T1000 (cell line): ENCODE results near the gene RIMS3.
A peak's percentile ranks its signal among the peaks of the same experiment; 100 is the strongest.
"Not testable (repeated sequence)": the region's sequence is repeated elsewhere in the genome, so short reads cannot be mapped to it uniquely, and the experiment has no call there.

ENCODE experiments used
- DNase-seq: peaks from one replicate; lab custom pipeline; 2025; ENCODE audit warnings: mixed read lengths; lab: John Stamatoyannopoulos, UW

The RIMS3 gene

DNA sequence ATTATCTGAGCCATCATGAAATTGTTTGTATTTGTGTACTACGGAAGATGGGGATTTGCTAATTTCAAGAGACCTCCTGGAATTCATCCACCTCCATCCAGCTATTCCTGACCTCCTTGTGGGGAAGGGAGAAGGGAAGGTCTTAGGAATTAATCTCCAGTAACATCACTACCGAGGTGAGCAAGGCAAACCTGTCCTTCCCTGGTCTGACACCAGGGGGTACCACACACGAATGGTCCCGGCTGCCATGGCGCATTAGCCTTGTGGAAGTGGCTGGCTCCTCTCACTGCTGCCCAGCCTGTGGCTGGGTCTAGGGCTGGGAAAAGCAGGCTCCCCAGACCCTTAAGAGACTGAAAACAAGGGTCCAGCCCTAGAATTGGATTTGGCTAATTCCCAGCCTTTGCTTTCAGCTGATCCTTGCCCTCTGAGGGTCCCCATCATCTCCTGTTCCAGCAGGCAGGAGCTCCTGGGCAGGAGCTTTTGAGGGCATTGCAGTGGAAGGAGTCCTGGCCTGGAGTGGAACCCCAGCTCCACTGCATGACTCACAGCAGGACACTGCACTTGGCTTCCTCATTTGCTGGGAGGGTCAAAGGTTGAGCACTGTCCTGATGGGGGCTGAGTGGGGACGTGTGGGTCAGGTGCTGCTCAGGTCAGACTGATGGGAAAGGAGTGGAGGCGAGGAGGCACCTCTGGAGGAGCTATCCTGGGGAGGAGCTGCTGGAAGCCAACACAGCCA, 34.8 kb downstream of the RIMS3 start:
- DNase-seq: no peak

DNA sequence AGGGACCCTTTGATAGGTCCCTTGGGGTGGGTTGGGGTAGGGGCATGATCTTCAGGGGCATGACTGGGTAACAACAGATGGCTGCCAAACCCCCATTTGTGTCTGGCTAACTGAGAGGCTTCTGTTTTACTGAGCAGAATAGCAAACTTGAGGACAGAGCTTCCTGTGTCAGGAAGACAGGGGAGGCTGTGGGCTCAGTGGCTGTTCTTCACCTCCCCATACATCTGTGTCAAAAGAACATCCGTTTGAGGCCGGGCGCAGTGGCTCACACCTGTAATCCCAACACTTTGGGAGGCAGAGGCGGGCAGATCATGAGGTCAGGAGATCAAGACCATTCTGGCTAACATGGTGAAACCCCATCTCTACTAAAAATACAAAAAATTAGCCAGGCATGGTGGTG, 35.9 kb downstream of the RIMS3 start:
- not testable (repeated sequence) for DNase-seq

DNA sequence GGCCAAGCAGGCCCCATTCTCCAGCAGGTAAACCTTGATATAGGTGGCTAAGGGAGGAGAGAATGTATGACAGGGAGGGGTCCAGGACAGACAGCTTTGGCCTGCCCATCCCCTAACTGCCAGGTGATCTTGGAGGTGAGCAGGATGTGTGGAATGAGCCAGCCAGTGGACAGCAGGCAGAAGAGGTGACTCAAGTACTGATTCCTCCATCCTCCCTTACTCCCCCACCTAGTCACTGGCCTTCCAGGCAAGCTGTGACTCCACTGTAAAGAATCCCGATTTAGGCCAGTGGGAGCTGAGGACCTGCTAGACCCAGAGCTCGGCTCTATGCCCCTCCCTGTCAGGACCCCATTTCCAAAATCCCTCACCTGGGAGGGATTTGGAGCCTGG, 36.6 kb downstream of the RIMS3 start:
- no peak for DNase-seq

DNA sequence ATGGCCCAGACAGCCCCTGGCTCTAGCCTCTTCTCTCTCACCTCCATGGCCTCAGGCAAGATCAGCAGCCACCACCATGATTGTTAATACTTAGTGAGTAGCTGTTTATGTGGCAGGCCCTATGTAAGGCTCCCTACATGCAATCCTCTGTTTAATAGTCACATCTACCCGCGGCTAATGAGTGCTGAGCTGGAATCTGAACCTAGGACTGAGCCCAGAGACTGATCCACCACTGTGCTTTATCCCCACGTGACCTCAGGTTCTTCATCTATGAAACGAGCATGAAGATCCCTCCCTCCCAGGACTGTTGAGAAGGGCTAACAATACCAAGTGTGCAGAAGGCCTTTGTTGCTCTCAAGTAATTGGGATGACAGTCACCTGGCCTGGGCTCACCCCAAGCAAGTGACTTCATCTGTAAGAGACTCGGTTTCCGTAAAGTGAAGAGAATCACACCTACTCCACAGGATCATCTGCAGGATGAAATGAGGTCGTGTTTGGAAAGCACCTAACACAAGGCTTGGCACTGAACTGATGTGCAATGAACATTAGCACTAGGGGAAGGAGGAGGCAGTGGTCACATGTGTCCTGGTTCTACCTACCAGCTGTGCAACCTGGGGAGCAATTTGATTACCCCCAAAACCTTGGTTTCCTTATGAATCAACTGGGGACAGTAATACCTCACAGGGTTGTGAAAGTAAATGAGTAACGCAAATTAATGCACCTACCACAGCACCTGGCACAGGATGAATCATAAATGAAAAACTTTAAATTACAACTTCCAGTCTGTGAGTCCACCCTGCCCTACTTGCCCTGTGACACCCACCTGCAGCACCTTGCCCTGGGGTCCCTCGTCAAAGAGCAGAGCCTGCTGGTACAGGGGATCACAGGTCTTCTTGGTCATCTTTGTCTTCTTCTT, 37.2 kb downstream of the RIMS3 start:
- no peak for DNase-seq

DNA sequence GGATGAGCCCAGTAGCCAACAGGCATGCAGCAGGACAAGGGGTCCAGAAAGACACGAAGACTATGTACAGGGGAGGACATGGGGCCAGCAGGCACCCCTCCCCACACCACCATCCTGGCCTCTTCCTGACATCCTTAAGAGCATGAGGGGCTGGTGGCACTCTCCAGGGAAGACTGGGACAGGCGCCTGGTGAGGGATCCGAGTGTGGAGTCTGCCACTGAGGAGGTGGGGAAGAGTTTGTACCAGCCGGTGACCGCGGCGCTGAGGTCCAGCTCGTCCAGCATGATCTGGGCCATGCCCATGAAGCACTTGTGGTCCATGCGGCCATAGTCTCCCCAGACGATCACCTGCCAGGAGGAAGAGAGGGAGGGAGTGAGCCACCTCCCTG, 39.1 kb downstream of the RIMS3 start:
- no peak for DNase-seq

DNA sequence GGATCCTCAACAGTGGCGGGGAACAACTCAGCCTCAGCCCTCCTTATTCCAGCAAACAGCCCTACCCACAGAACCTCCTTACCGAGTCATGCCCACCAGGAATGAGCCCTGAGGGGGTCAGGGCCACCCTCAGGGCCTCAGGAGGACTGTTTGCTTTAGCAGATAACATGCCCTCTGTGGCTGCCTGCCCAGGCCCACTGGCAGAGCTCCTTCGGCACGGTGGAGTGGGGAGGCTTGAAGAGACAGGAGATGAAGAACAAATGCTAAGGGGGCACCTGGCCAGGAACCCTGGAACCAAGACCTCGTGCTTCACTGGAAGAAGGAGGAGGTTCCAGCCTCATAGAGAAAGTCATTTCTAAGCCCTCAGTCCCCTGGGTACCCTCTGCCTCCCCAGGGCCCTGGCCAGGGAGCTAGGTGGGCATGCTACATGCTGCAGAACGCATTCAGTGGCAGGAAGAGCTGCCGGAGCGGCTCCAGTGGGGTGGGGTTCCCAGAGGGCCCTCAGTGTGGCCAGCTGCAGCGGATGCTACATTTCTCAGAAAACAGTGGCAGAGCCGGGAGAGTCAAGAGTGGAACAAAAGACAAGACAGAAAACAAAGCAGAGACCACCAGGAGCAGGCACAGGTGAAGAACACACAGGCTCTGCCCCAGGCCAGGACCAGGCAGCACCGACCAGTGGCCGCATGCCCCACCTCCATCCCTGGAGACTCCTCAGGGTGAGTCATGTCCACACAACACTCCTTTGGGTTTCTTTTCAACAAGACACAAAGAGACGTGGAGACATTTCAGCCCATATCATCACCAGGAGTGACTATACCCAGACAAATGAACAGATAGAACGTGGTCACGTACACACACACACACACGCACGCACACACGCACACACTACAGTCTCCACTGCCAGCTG, 39.8 kb downstream of the RIMS3 start:
- no peak for DNase-seq

DNA sequence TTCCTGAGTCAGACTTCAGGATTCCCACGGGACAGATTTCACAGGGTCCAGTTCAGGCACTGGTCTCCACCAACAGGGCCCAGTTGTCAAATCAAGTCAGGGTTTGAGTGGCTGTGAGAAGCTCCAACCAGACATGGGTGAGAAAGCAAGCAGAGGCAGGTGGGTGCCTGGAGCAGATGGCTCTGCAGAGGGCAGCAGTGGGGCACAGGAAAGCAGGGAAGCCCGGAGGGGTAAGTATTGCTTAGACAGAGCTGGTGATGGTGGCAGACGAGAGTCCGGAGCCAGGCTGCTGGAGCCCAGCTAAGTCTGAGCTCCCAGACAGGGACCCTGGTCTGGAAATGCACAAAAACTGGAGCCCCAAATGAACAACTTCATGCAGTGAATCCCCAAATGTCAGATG, 40.4 kb downstream of the RIMS3 start:
- DNase-seq: no peak

DNA sequence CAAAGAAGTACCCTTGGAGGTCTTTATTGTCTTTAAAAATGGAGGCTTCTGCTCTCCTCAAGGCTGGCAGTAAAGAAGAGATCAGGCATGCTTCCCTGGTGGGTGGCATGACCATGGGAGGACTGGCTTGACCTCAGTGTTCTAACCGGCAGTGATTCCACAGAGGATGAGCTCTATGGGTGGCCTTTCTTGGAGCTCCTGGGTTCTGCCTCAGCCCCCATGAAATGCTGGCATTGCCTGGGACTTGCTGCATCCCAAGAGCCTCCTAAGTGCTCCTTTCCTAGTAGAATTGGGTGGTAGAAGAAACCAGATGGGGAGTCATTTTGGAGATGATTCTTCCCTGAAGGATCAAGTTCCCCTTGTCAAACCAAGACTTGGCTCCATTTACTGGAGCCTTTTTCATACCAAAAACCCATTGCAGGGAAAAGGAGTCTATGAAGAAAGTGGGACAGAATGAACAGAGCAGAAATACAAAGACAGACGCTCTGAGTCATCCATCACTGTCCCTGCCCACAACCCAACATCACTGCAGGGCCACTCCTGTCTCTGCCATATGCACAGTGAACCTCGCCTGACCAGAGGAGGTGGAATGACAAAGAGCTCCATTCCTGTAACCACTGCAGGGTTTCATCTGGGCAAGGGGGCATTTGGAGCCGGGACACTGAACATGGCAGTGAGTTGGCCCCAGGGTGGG, 42.4 kb downstream of the RIMS3 start:
- no peak for DNase-seq

DNA sequence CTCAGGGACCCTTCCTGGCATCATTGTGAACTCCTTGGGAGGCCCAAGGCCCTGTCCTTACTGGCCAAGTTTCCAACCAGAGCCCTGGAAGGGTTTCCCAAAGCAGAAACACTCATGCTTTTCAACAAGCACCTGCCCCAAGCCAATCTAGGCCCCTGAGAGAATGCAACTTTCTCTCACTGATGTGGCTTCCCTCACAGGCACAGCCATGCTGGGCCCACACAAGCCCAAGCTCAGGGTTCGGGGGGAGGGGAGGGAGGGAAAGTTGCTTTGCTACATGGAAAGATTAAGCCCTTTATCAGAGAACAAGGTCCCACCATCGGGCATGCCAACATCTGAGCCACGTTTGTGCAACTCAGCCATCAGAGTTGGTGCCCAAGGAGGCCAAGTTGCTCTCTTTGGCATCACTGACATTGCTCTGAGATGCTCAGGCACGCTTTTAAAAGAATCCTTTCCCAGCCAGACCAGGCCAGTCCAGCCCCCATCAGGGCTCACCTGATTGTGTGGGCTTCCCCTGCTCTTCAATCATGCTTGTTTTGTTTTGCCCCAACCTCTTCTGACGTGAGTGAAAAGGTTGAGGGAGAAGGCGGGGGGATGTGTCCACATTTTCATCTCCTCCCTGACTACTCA, 43.5 kb downstream of the RIMS3 start:
- DNase-seq: no peak

DNA sequence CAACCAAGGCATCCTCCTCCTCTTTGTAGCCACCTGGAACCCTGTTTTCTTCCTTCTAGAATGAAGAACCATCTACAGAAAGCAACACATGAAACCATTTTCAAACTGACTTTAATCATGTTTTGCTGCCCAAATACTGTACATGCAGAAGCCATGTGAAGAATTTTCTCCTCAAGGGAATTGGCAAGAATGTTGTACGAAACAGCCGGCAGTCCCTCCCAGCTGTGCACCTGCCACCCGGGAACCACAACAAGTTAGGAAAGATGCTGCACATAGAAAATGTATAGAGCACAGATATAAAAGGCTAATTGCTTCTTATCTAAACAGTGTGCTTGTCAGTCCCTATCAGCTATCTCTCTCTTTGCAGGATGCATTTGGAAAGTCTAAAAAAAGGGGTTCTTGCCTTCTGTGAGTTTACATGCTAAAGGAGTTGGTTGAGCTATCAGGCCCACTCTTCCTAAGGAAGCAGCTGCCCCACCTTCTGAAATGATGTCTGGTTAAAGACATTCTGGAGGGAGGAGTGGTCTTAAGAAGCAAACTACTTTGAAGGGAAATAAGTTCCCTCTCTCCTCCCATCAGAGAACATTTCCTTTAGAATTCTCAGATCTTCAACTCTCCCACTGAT, 44.8 kb downstream of the RIMS3 start:
- DNase-seq: no peak

DNA sequence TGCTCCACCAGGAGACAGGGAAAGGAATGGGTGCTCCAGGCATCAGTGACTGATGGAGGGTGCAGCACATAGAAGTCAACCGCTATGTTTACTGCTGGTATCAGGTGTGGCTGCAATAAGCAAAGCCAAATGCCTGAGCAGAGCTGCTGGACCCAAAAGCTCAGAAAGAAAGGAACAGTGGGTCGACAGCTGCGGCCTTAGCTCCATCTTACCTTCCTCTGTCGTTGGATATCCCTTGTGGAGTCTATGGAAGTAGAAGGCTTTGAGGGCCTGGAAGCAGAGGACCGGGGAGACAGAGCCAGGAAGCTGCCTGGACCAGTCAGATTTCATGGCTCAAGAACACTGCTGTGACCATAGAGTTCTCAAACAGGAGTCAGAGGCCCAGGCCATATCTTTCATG, 45.3 kb downstream of the RIMS3 start:
- no peak for DNase-seq

DNA sequence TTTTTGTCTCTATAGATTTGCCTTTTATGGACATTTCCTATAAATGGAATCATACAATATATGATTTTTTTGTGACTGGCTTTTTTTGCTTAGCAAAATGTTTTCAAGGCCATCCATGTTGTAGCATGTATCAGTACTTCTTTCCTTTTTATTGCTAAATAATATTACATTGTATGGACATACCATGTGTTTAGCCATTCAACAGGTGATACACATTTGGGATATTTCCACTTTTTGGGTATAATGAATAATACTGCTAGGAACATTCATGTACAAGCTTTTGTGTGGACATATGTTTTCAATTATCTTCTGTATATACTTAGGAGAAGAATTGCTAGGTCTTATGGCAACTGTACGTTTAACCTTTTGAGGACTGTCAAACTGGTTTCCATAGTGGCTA, 47.4 kb downstream of the RIMS3 start:
- DNase-seq: no peak

DNA sequence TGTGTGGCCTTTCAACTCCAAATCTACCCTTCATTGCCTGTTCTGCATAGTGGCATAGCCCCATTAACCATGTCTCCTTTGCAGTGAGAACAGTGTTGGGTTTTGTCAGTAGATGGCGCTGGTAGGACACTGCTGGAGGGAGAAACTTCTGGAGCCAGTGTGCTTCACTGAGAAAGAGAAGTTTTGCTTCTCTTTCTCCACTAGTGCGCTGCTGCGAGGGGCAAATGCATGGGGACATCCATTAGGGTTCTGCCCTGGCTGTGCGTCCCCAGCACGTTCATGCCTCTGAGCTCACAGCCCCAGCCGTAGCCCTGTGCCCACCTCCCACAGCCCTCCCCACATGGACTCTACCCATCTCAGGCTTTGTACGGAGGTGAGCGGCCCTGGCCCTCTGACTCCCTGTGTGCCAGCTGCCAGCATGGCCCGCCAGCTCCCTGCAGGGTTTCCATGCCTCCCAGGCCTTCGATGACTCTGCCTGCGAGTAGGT, 53.1 kb downstream of the RIMS3 start:
- DNase-seq: peak; percentile 9

DNA sequence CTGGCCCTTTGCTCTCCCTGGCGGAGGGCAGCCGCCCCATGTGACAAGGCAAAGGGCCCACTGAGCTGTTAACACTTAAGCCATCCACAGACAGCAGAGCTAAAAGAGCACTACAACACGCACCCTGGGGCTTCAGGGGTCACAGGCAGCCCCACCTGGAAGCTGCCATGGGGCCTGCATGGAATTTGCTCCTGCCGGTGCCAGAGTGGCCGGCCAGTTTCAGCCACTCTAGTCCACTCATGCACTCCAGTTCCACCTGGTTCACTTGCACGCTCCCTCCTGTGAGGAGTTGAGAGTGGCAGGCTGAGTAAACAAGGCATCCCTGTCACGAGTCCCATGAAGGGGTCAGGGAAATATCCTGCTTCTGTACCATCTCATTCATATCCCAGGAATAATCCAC, 55.3 kb downstream of the RIMS3 start:
- DNase-seq: no peak

DNA sequence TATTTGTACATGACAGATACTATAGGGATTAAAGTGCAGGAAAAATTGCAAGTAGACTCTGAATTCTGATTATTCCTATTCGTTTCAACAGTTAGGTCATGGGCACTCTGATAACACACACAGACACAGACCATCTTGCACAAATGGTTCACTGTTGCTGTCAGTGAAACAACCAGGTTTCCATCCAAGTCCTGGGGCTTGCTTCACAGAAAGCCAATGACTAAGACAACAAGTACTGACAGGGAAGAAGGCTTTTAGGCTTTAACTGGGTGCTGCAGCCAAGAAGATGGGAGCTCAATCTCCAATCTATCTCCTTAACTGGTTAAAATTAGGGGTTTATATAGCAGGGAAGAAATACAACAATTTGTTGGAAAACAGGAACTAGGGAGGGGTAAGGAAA, 57.6 kb downstream of the RIMS3 start:
- no peak for DNase-seq

DNA sequence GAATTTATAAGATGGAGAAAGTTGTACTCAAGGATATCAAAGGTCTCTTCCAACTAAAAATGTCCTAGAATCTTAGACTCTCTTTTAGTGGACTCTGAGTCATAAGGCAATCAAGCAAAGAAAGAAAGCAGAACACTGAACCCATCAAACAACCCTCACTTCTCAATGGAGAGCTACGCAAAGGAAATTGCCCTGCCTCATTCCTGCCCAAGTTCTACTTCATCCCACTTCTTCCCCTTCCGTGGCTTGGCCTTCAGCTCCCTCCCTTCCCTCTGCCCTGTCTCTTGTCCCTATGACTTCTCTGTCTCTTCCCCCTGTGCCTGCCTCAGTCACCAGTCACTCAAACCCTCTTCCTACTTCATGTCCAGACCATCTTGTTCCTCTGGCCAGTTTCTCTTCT, 58.5 kb downstream of the RIMS3 start:
- DNase-seq: no peak

DNA sequence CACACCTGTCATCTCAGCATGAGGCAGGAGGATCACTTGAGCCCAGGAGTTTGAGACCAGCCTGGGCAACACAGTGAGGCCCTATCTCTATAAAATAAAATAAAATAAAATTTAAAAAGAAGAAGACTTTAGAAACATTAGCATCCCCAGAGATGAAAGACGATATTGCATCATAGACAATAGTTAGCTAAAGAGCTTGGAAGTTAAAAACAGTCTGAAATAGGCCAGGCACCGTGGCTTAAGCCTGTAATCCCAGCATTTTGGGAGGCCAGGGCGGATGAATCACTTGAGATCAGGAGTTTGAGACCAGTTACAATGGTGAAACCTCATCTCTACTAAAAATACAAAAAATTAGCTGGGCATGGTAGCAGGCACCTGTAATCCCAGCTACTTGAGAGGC, 59.3 kb downstream of the RIMS3 start:
- no peak for DNase-seq

DNA sequence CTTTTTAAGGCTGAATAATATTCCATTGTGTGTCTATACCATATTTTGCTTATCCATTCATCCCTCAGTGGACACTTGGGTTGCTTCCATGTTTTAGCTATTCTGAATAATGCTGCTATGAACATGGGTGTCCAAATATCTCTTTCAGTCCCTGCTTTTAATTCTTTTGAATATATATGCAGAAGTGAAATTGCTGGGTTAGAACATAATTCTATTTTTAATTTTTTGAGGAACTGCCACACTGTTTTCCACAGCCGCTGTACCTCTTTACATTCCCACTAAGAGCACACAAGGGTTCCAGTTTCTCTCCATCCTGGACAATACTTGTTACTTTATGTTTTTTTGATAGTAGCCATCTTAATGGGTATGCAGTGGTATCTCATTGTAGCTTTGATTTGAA, 65.6 kb downstream of the RIMS3 start:
- no peak for DNase-seq

DNA sequence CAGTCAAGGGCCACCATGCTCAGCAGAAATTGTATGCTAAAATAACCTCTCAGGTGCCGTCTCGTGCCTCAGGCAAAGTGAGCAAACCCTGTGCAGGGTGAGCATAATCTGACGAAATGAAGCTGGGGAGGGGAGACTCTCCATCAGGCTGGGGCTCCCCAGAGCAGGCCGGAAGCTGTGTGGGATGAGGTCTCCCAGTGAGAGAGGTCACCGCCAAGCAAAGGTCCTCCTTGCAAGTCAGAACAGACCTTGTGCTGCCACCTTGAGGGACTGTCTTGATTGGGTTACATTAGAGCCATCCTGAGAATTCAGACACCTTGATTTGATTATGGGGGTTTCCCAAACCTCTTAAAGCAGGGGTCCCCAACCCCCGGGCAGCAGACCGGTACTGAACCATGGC, 69.9 kb downstream of the RIMS3 start:
- DNase-seq: no peak

DNA sequence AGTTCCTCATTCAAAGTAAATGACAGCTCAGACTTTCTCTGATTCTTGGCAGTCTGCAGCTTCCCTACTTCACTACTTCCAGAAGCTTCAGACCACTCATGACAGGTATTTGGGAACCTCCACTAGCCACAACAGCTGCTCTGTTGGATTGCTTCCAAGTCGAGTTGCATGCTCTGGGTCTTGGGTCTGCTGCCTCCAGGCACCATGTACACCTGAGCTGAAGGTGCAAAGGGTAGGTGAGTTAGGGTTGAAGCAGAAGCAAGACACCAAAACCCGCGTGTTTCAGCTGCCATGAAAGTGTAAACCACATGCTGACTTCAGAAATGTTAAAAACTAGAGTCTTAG, 71.3 kb downstream of the RIMS3 start:
- DNase-seq: no peak
